Spleen (tissue), 3 donors: ENCODE results near the gene SUPT6H.

Experiments
- POLR2A ChIP-seq, 3 donors: fragments of 450-650 bp; IDR thresholded peaks; one replicate each; pipeline ENCODE4 v1.5.1; 2017; ENCODE audit warnings: antibody characterized with exemption in 3 of 3, mild to moderate bottlenecking in 1 of 3
- POLR2AphosphoS5 ChIP-seq, 3 donors: sonication (generic); formaldehyde crosslinking; IDR thresholded peaks; one replicate each; pipeline ENCODE4 v1.5.1; 2017; ENCODE audit warnings: antibody characterized with exemption in 3 of 3

- TF ChIP-seq POLR2AphosphoS5 (IDR thresholded peaks at IDR 0.05) (peak in 1 of 3 donors; percentile 2), POLR2A (IDR thresholded peaks at IDR 0.05) (no peak)
Measured at GRCh38 chr17:28749516-28750177, 87.6 kb downstream of the SUPT6H start.
